Coronary artery (tissue), 2 donors: ENCODE data around the gene TBL1XR1.

Experiments
- DNase-seq: peaks from one replicate; pipeline ENCODE4 v3.0.0-alpha.2; 2017; ENCODE audit warnings: low spot score
- H3K27ac ChIP-seq, 2 donors: fragments of 200-600 bp; sonication (generic); one replicate each; pipeline ENCODE4 v1.5.1; 2016 to 2019
- H3K4me3 ChIP-seq: fragments of 200-600 bp; sonication (generic); 2 replicates; pipeline ENCODE4 v1.5.1; 2016; ENCODE audit warnings: mild to moderate bottlenecking, moderate library complexity
- TF ChIP-seq, protein P1 (sequence below): fragments of 200-600 bp; sonication (generic); IDR thresholded peaks from one replicate; pipeline ENCODE4 v1.5.1; 2019; ENCODE audit warnings: antibody characterized with exemption

The TBL1XR1 gene

DNA sequence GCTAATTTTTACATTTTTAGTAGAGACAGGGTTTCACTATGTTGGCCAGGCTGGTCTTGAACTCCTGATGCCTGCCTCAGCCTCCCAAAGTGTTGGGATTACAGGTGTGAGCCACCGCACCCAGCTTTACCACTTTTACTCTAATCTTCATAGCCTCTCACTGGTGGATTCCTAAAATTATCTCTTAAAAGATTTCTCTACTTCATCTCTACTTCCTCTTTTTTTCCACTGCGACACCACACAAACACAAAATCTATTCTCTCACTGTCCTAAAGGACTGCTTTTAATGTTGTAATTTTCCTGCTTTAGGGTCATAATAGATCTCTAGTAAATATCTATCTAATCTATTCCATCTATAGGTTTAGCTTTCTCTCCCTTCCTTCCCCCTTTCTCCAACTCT lies 34.0 kb upstream of the TBL1XR1 start:
- TF ChIP-seq, protein P1, sequence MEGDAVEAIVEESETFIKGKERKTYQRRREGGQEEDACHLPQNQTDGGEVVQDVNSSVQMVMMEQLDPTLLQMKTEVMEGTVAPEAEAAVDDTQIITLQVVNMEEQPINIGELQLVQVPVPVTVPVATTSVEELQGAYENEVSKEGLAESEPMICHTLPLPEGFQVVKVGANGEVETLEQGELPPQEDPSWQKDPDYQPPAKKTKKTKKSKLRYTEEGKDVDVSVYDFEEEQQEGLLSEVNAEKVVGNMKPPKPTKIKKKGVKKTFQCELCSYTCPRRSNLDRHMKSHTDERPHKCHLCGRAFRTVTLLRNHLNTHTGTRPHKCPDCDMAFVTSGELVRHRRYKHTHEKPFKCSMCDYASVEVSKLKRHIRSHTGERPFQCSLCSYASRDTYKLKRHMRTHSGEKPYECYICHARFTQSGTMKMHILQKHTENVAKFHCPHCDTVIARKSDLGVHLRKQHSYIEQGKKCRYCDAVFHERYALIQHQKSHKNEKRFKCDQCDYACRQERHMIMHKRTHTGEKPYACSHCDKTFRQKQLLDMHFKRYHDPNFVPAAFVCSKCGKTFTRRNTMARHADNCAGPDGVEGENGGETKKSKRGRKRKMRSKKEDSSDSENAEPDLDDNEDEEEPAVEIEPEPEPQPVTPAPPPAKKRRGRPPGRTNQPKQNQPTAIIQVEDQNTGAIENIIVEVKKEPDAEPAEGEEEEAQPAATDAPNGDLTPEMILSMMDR: no peak
- Histone ChIP-seq H3K4me3 (no peak overlapping the region), H3K27ac (no peak overlapping the region)
- no peak for DNase-seq

DNA sequence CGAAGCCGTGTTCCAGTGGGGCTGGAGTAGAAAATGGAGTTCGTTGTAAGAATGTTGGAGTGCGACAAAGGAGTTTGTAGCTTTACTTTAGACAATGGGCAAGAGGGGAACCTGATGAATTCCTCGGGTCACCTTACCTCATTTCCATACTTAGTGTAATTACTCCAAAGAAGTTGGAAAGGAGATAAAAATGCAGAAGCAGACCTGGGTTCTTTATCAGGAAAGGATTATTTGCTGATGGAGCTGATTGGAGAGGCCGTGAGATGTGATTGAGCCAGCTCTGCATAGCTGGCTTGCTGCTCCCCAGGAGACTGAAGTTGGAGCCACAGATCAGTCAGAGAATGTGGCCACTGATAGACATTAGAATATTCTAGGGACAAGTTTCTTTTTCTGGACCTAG lies 33.4 kb upstream of the TBL1XR1 start:
- no peak for DNase-seq
- TF ChIP-seq, protein P1: no peak

DNA sequence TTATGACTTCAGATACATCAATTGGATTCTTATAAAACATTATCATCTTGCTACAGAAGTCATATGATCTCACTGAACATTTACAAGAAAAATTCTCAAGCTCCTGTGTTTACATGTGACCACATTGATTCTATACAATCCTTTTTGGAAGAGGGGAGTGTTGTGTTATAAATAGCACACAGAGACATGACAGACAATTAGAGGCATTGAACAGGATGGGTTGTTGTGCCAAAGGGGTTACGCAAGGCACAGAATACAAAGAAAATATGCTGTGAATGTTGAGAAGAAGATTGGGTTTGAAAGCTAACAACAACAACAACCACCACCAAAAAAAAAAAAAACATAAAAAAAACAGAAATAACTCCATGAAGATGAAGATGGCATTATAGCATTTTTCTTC lies 32.5 kb upstream of the TBL1XR1 start:
- no peak overlapping the region for H3K27ac ChIP-seq
- TF ChIP-seq, protein P1: no peak

More for the DNA sequence above, 33.4 kb upstream of the TBL1XR1 start:
- H3K27ac ChIP-seq: no peak overlapping the region
- no peak overlapping the region for H3K4me3 ChIP-seq

DNA sequence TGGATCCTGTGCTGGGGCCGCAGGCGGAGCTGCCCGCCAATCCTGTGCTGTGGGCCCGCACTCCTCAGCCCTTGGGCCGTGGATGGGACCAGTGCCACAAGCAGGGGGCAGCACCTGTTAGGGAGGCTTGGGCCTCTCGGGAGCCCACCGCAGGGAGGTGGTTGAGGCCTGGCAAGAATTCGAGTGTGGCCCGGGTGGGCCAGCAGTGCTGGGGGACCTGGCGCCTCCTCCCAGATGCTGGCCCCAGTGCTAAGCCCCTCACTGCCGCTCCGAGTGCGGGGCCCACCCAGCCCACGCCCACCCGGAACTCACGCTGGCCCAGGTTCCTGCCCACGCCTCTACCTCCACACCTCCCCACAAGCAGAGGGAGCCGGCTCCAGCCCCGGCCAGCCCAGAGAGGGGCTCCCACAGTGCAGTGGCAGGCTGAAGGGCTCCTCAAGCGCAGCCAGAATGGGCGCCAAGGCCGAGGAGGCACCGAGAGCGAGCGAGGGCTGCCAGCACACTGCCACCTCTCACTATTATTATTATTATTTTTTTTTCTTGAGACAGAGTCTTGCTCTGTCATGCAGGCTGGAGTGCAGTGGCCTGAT lies 31.4 kb upstream of the TBL1XR1 start:
- TF ChIP-seq, protein P1: no peak
- Histone ChIP-seq H3K27ac (no peak overlapping the region), H3K4me3 (no peak overlapping the region)
- no peak for DNase-seq

More for the DNA sequence above, 32.5 kb upstream of the TBL1XR1 start:
- H3K4me3 ChIP-seq: no peak overlapping the region
- DNase-seq: no peak

DNA sequence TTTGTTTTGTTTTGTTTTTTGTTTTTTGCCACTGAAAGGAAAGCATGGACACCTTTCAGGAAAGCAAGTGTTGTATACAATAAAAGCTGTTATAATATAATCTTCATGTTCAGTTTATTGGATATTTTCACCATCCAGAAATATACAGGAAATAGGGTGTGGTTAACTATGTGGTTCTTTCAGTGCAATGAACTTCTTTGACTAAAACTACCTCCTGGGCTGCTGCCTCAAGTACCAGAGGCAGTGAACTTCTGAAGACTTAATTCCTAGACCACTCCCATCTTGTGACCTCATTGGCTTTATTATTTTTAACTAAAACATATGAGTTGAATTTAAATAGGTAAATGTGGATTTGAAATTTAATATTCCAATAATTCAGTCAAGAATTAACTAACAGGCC lies 27.1 kb upstream of the TBL1XR1 start:
- Histone ChIP-seq H3K27ac (no peak overlapping the region), H3K4me3 (no peak overlapping the region)
- DNase-seq: no peak
- TF ChIP-seq, protein P1: no peak

DNA sequence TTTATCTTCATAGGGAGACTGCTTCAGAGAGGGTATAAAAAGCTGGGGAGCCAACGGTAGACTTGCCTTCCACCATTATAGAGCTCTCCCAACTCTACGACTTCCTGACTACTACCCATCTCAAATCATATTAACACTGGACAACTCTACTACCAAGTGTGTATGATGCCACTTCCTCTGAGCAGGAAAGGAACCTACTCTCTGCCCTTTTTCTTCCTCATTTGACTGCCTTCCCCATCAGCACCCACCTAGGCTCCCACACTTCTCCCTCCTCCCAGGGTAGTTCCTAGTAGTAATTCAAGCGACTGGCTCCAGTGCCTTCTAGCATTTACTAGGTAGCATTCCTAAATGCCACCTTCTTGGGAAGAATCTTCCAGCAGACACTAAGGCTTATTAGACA lies 24.5 kb upstream of the TBL1XR1 start:
- TF ChIP-seq, protein P1: no peak
- Histone ChIP-seq H3K27ac (no peak overlapping the region), H3K4me3 (no peak overlapping the region)
- no peak for DNase-seq

DNA sequence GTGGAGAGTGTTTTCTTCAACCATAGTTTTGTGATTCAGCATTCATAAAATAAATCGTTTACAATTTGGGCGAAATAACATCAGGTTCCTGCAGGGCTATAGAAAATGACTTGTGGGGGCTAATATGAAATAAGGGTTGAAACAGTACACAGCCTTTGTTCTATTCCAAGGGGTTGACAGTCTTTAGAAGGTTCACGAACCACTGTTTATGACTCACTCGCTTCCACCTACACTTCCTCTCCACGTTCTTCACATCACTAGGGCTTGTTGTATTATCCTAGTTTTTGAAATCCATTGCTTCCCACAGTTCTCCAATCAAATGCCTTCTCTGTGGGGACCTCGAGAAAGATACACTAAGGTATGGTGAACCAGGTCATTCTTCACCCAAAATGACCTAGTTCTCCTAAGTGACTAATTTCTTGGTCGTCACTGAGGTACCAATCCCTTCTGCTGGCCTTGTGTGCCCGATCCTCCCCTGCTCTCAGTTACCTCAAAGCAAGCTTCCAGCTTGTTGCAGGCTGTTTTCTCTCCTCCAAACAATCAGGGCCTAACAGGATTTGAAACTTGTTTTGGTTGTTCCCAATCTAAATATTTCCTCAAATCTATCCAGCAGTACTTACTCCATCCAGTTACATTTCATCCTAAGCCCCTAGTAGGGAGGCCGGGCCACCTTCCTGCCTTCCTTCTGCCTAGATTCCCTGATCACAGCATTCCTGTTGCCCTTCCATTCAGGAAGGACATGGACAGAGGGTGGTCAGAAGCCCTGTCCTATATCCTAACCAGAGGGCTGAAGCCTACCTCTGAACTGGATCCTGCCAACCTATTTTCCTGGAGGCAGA lies 23.1 kb upstream of the TBL1XR1 start:
- H3K4me3 ChIP-seq: no peak overlapping the region
- no peak overlapping the region for H3K27ac ChIP-seq
- TF ChIP-seq, protein P1: no peak
- no peak for DNase-seq
